H9 (cell line): Measurements from ENCODE around the gene ASIC1. TPM values are rescaled to one million over a fixed set of nuclear protein-coding genes. Genes with fewer than 3 reads are reported as not detected.

Experiments used
- DNase-seq: peaks from one replicate; pipeline ENCODE4 v3.0.0-alpha.2; 2017
- H2AFZ ChIP-seq: one replicate; pipeline ENCODE4 v1.6.1; 2013; ENCODE audit warnings: mild to moderate bottlenecking, low read length, control low read depth, moderate library complexity
- H2AK5ac ChIP-seq: 2 replicates; pipeline ENCODE4 v1.6.1; 2013; ENCODE audit warnings: low read length, control low read depth, mixed read lengths; ENCODE audit not compliant: insufficient read length
- H2BK120ac ChIP-seq: one replicate; pipeline ENCODE4 v1.6.1; 2013; ENCODE audit warnings: low read depth, mild to moderate bottlenecking, low read length, control low read depth, inconsistent platforms; ENCODE audit not compliant: poor library complexity, severe bottlenecking
- H2BK12ac ChIP-seq: 2 replicates; pipeline ENCODE4 v1.6.1; 2013; ENCODE audit warnings: low read length, control low read depth, mixed read lengths, low read depth; ENCODE audit not compliant: insufficient read length
- H2BK15ac ChIP-seq: 2 replicates; pipeline ENCODE4 v1.6.1; 2013; ENCODE audit warnings: low read depth, low read length, control low read depth
- H2BK20ac ChIP-seq: one replicate; pipeline ENCODE4 v1.6.1; 2013; ENCODE audit warnings: low read depth, mild to moderate bottlenecking, low read length, control low read depth, inconsistent platforms; ENCODE audit not compliant: poor library complexity, severe bottlenecking
- H2BK5ac ChIP-seq: 2 replicates; pipeline ENCODE4 v1.6.1; 2013; ENCODE audit warnings: low read length, control low read depth, mixed read lengths; ENCODE audit not compliant: insufficient read length
- H3K14ac ChIP-seq: 2 replicates; pipeline ENCODE4 v1.6.1; 2013; ENCODE audit warnings: low read length, control low read depth; ENCODE audit not compliant: insufficient read depth
- H3K18ac ChIP-seq: 2 replicates; pipeline ENCODE4 v1.6.1; 2013; ENCODE audit warnings: low read depth, mild to moderate bottlenecking, mixed read lengths, low read length, control low read depth; ENCODE audit not compliant: insufficient read length
- H3K23ac ChIP-seq: 2 replicates; pipeline ENCODE4 v1.6.1; 2013; ENCODE audit warnings: low read length, control low read depth, mixed read lengths, low read depth; ENCODE audit not compliant: insufficient read length
- H3K23me2 ChIP-seq: 2 replicates; pipeline ENCODE4 v1.6.1; 2013; ENCODE audit warnings: low read depth, mild to moderate bottlenecking, mixed read lengths, low read length, control low read depth; ENCODE audit not compliant: insufficient read length, poor library complexity, severe bottlenecking
- H3K27ac ChIP-seq: 2 replicates; pipeline ENCODE4 v1.5.1; 2013; ENCODE audit warnings: low read length, control low read depth, mixed read lengths, low read depth; ENCODE audit not compliant: insufficient read length
- H3K27me3 ChIP-seq: 2 replicates; pipeline ENCODE4 v1.6.1; 2013; ENCODE audit warnings: low read length, control low read depth, inconsistent platforms; ENCODE audit not compliant: insufficient read depth
- H3K4ac ChIP-seq: 2 replicates; pipeline ENCODE4 v1.6.1; 2013; ENCODE audit warnings: low read depth, mild to moderate bottlenecking, control low read depth, inconsistent platforms, low read length, moderate library complexity
- H3K4me1 ChIP-seq: 2 replicates; pipeline ENCODE4 v1.6.1; 2013; ENCODE audit warnings: low read length, control low read depth, inconsistent platforms; ENCODE audit not compliant: insufficient read depth
- H3K4me2 ChIP-seq: 2 replicates; pipeline ENCODE4 v1.6.1; 2013; ENCODE audit warnings: low read length, control low read depth, mixed read lengths; ENCODE audit not compliant: insufficient read length, insufficient read depth
- H3K56ac ChIP-seq: 2 replicates; pipeline ENCODE4 v1.6.1; 2013; ENCODE audit warnings: low read depth, mild to moderate bottlenecking, mixed read lengths, low read length, control low read depth; ENCODE audit not compliant: insufficient read length
- H3K79me1 ChIP-seq: 2 replicates; pipeline ENCODE4 v1.6.1; 2013; ENCODE audit warnings: low read depth, mild to moderate bottlenecking, moderate library complexity, low read length, control low read depth, inconsistent platforms; ENCODE audit not compliant: insufficient read depth, poor library complexity, severe bottlenecking
- H3K79me2 ChIP-seq: 2 replicates; pipeline ENCODE4 v1.6.1; 2013; ENCODE audit warnings: low read length, control low read depth, inconsistent platforms; ENCODE audit not compliant: insufficient read depth
- H3K9ac ChIP-seq: 2 replicates; pipeline ENCODE4 v1.6.1; 2013; ENCODE audit warnings: low read length, control low read depth, mixed read lengths; ENCODE audit not compliant: insufficient read length; ENCODE audit errors: extremely low read depth
- H3K9me3 ChIP-seq: one replicate; pipeline ENCODE4 v1.6.1; 2013; ENCODE audit warnings: low read depth, low read length, inconsistent platforms; ENCODE audit not compliant: control insufficient read depth
- H3T11ph ChIP-seq: one replicate; pipeline ENCODE4 v1.6.1; 2013; ENCODE audit warnings: mild to moderate bottlenecking, low read length, control low read depth, inconsistent platforms
- H4K20me1 ChIP-seq: one replicate; pipeline ENCODE4 v1.6.1; 2013; ENCODE audit not compliant: control insufficient read depth, insufficient read length, insufficient read depth
- H4K5ac ChIP-seq: 2 replicates; pipeline ENCODE4 v1.6.1; 2013; ENCODE audit warnings: low read depth, mild to moderate bottlenecking, mixed read lengths, low read length, control low read depth; ENCODE audit not compliant: insufficient read length
- H4K8ac ChIP-seq: replicated peaks from 2 replicates; pipeline ENCODE4 v1.6.1; 2013; ENCODE audit warnings: low read length, control low read depth, mixed read lengths, low read depth; ENCODE audit not compliant: insufficient read length
- H4K91ac ChIP-seq: 2 replicates; pipeline ENCODE4 v1.6.1; 2013; ENCODE audit warnings: low read depth, mild to moderate bottlenecking, moderate library complexity, mixed read lengths, low read length, control low read depth; ENCODE audit not compliant: insufficient read length
- H3K27ac Mint-ChIP-seq, 3 experiments: 2 replicates in 2 of 3; 3 replicates in 1 of 3; pipeline ENCODE4 v1.8.0; 2020 to 2021; ENCODE audit warnings: mixed read lengths in 3 of 3, mild to moderate bottlenecking in 1 of 3, moderate library complexity in 1 of 3
- H3K27me3 Mint-ChIP-seq: 2 replicates; pipeline ENCODE4 v1.8.0; 2021; ENCODE audit warnings: low read depth, mild to moderate bottlenecking, moderate library complexity, mixed read lengths
- H3K36me3 Mint-ChIP-seq, 3 experiments: 2 replicates in 2 of 3; 3 replicates in 1 of 3; pipeline ENCODE4 v1.8.0; 2020 to 2021; ENCODE audit warnings: low read depth in 3 of 3, mixed read lengths in 3 of 3; ENCODE audit not compliant: insufficient read depth in 1 of 3
- H3K4me1 Mint-ChIP-seq, 2 experiments: 2 replicates each; pipeline ENCODE4 v1.8.0; 2020; ENCODE audit warnings: mixed read lengths in 2 of 2
- H3K4me3 Mint-ChIP-seq, 2 experiments: 2 replicates in 1 of 2; 3 replicates in 1 of 2; pipeline ENCODE4 v1.8.0; 2020 to 2021; ENCODE audit warnings: mild to moderate bottlenecking in 2 of 2, mixed read lengths in 2 of 2, moderate library complexity in 1 of 2
- H3K9me3 Mint-ChIP-seq, 2 experiments: 2 replicates in 1 of 2; 3 replicates in 1 of 2; pipeline ENCODE4 v1.8.0; 2020; ENCODE audit warnings: mild to moderate bottlenecking in 2 of 2, mixed read lengths in 2 of 2, moderate library complexity in 1 of 2
- WGBS: extraction: QIAGEN DNeasy Blood & Tissue Kit; methylation state at CpG from one replicate; pipeline ENCODE4 v1.1.7; 2013; ENCODE audit warnings: missing lambda C conversion rate, low lambda C conversion rate, mixed read lengths; ENCODE audit not compliant: insufficient read length; ENCODE audit errors: extremely low coverage; 5-methylcytosine and 5-hydroxymethylcytosine counted together
- total RNA-seq: library from RNA; stranded (reverse); gene quantifications from 2 replicates; pipeline ENCODE4 v1.2.1, GENCODE V29; 2021
- TF ChIP-seq, protein P1 (sequence below): fragments of 200-600 bp; sonication (generic); conservative IDR thresholded peaks from 3 replicates; pipeline ENCODE4 v1.8.0; 2021; ENCODE audit warnings: antibody characterized with exemption, mild to moderate bottlenecking

The ASIC1 gene
- total RNA-seq, 1 experiment from 2014 or later, result 3.9 TPM

DNA sequence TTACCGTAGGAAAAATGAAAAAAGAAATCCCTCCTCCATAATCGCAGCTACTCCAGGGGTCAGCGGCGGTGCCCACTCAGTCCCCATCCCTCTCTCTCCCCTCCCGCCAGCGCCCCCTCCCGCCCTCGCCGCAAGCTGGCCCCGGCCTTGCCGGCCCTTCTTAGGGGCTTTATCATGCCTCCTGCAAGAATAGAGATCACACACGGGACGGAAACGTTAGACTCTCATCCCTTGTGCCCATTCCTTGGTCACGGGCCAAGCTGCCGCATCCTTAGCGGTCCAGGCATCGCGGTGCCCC lies 53.9 kb downstream of the ASIC1 start:
- Histone ChIP-seq H3K23ac (no peak overlapping the region), H3K56ac (no peak overlapping the region), H2BK15ac (no peak overlapping the region), H3K79me2 (no peaks in the 10 kb centered on the region), H3K4me2 (peak overlapping the region; percentile 44), H2BK120ac (no peak overlapping the region), H3K4ac (no peak overlapping the region), H4K91ac (no peak overlapping the region), H3K14ac (no peak overlapping the region), H4K8ac (no peak overlapping the region), H4K20me1 (no peaks in the 10 kb centered on the region), H2BK12ac (no peak overlapping the region), H3T11ph (no peak overlapping the region), H4K5ac (no peak overlapping the region), H3K23me2 (peaks cover 3% of the 10 kb centered on the region), H2BK5ac (no peak overlapping the region), H2BK20ac (no peak overlapping the region), H2AFZ (no peak overlapping the region), H3K27me3 (no peaks in the 10 kb centered on the region), H3K79me1 (peaks cover under 1% of the 10 kb centered on the region), H2AK5ac (no peak overlapping the region), H3K18ac (no peak overlapping the region), H3K27ac (no peak overlapping the region), H3K4me1 (peaks cover 10% of the 10 kb centered on the region; the same call in 1 of the 2 replicates), H3K9me3 (no peaks in the 10 kb centered on the region), H3K9ac (no peak overlapping the region)
- H3K27me3 Mint-ChIP-seq, result no peaks in the 10 kb centered on the region; the same call in 1 of the 2 replicates
- H3K27ac Mint-ChIP-seq, result peak overlapping the region; percentile 63 to 88 (median 80); a peak in 1 of 7 replicates
- no peak for DNase-seq
- H3K36me3 Mint-ChIP-seq, result peaks cover under 1 to 6% (median 3%) of the 10 kb centered on the region in 3 experiments; a peak in 4 of 7 replicates
- no peaks in the 10 kb centered on the region for H3K9me3 Mint-ChIP-seq
- WGBS, result no CpG with 5 or more reads among the region's 19 CpGs
- peaks cover 15 to 26% of the 10 kb centered on the region in 2 experiments for H3K4me1 Mint-ChIP-seq
- TF ChIP-seq, protein P1, sequence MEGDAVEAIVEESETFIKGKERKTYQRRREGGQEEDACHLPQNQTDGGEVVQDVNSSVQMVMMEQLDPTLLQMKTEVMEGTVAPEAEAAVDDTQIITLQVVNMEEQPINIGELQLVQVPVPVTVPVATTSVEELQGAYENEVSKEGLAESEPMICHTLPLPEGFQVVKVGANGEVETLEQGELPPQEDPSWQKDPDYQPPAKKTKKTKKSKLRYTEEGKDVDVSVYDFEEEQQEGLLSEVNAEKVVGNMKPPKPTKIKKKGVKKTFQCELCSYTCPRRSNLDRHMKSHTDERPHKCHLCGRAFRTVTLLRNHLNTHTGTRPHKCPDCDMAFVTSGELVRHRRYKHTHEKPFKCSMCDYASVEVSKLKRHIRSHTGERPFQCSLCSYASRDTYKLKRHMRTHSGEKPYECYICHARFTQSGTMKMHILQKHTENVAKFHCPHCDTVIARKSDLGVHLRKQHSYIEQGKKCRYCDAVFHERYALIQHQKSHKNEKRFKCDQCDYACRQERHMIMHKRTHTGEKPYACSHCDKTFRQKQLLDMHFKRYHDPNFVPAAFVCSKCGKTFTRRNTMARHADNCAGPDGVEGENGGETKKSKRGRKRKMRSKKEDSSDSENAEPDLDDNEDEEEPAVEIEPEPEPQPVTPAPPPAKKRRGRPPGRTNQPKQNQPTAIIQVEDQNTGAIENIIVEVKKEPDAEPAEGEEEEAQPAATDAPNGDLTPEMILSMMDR, result no peak
- H3K4me3 Mint-ChIP-seq, result peak overlapping the region; percentile 66 to 93
